OCI-M2 (cell line): ENCODE results near the gene CDON.
"Not testable (repeated sequence)": the region's sequence is repeated elsewhere in the genome, so short reads cannot be mapped to it uniquely, and the experiment has no call there.

Experiments used
- DNase-seq: peaks from one replicate; lab custom pipeline; 2025; ENCODE audit not compliant: unreplicated experiment; lab: John Stamatoyannopoulos, UW

The CDON gene

DNA sequence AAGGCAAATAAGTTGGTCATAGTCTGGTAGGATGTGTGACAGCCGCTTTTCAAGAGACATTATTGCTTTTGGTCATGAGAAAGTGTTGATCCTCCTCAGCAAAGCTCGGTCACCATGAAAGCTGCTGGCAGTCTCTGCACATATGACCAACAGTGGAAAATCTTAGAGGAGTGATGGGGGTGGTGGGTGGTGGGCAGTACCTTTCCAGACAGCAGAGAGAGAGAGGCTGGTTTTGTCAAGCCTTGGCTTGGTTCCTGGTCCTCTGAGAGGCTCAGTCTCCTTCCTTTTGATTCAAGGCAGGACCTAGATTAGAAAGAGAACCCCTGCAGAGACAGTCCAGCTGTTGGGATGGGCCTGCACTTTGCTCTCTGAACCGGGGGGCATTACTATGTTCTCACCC is 136.9 kb downstream of the CDON start:
- DNase-seq: no peak

DNA sequence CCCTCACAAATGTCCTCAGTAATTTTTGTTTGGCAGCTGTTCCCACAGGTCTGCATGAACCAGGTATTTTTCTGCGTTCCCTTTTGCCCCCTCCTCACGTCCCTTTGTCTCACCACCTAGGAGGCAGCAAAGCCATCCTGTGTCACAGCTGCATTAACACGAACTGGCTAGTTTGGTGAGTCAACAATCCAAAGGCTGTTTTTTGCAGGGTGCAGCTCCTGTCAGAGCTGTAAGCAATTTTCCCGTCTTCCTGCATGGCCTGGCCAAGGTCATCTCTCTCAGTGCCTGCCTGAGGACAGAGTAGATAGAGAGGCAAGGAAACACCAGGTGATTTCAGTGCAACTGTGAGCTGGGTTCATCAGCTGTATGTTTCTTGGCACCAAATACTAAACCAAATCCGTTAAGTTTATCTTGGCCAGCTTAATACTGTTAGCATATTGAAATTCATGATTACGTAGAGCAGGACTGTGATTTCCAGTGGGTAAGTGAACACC is 137.4 kb downstream of the CDON start:
- no peak for DNase-seq

DNA sequence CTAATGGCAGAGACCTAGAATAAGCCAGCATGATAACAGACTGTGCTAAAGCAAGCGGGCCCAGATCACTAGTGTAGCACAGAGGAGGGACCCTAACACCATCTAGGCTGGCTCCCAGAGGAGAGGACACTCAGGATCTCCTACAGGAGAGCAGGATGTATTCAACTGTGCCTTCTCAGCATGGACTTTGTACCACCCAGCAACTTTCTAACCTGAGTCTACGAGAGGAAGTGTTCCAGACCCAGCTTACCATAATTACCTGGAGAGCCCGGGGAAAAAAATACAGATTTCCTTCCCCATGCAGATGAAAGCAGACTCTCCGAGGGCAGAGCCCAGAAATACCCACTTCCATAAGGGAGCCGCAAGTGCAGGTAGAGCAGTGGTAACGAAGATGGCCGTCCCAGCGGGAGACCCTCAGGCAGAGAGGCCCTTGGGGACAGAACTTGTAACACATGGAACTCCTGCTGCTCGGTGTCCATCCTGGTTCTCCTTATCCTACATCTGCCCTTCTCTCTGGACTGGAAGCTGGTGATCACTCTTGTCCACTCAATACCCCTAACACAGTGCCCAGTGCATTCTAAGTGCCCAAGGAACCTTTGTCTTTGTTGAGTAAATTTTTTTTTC is 138.2 kb downstream of the CDON start:
- no peak for DNase-seq

DNA sequence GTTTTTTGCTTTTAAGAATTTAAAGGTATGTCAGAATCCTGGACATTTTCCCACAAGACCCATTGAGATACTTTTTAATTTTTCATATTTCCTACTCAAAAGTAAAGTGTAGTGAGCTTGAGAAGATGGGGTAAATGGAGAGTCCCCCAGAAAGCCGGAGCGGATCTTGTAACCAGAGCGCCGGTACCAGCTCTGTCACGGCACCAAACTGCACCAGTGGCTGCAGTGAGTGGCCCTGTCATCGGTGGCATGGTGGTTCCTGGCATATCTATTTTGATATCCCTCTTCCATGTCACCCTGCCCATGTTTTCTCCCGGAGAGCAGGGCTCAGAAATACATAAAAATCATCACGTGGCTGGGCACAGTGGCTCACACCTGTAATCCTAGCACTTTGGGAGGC is 139.0 kb downstream of the CDON start:
- no peak for DNase-seq

DNA sequence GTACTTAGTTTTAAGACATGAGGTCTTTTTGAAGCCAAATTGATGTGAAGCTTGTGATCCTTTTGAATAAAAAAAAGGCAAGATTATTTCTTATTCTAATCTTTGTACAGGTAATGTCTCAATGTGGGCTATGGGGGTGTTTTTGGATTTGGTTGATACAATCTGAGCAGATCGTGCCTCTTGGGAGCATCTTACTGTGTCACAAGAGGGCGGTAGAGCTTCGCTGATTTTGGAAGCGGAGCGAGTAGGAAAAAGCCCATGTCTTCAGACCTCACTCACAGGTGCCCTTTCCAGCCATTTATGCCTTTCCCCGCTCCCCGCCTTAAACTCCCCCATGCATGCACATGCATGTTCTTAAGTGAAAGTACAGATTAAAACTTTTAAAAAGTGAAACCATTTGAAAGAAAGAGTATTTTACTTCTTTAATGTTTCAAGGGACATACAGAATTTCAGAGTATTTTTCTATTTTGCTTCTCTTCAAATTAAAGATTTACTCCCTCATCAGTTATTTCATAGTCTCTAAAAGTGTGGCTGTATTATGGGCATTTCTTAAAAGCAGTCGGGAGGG is 139.6 kb downstream of the CDON start:
- no peak for DNase-seq

DNA sequence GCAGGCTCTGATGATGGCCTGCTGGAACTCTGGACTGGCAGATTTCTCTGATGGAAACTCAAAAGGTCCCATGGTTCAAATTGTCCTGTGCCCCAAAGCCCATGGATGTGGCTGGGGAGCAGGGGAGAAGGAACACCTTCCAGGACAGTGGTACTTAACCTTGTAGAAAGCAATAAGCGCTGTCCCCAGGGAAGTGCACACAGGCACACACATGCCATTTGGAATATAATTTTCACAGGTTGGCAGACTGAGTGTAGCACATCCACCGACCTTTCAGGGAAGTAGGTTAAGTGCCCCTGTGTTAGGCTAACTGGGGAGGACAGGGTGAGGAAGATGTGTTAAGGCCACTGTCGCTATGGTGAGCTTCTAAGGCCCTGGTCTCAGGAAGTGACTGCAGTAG is 140.5 kb downstream of the CDON start:
- DNase-seq: no peak

DNA sequence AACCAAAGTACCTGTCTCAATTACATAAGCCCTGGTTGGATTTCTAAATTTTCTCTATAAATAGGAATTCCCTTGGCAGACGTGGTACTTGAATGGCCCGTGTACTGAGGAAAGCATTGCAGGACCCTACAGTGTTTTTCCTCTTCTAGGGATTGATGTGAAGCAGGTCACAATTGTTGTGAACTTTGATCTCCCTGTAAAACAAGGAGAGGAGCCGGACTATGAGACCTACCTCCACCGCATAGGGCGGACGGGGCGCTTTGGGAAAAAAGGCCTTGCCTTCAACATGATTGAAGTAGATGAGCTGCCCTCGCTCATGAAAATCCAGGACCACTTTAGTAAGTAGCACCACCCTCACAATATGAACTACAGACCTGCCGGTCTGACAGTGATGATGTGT is 141.6 kb downstream of the CDON start:
- no peak for DNase-seq

DNA sequence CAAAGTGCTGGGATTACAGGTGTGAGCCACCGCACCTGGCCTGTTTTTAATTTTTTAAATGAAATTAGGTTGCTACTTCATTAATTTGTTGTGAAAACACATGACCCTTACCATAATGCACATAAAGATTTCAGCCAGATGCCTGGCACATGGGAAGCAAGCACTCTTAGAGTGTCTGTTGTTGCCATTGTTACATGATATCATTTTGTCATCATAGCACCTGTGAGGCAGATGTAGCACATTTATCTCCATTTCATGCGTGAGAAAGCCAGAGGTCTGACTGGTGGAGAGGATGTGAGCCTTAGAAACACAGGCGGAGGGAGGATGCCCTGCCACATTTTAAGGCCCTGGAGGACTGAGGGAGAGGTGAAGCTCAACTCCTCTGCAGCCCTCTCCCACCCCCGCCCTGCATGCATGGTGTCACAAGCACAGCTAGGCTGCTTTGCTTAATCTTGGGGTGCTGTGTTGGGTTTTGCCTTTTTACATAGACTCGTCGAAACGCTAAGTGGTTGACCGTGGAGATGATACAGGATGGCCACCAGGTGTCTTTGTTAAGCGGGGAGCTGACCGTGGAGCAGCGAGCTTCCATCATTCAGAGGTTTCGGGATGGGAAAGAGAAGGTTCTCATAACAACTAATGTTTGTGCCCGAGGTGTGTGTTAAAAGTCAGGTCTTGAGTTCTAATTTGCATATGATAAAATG is 144.4 kb downstream of the CDON start:
- no peak for DNase-seq

DNA sequence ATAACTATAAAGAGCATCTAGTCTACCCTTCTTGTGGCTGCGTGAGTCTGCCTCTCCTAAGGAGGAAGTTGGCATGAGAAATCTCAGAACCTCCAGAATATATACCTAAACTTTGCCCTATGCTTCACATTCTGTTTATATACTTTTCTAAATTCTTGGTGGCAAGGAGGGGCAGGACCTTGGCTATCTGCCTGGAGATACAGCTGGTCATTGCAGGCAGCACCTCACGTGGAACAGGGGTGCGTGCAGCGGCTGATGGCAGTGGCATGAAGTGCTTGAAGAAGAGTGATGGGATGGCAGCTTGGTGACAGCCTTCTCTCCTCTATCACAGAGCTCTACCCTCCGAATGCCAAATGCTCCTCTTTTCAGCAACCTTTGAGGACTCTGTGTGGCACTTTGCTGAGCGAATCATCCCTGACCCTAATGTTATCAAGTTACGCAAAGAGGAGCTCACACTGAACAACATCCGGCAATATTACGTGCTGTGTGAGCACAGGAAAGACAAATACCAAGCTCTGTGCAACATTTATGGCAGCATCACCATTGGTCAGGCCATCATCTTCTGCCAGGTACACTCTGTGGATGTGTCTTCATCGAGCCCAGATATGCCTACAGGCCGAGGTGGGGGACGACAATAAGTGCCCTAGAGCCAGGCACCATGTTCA is 145.9 kb downstream of the CDON start:
- no peak for DNase-seq

DNA sequence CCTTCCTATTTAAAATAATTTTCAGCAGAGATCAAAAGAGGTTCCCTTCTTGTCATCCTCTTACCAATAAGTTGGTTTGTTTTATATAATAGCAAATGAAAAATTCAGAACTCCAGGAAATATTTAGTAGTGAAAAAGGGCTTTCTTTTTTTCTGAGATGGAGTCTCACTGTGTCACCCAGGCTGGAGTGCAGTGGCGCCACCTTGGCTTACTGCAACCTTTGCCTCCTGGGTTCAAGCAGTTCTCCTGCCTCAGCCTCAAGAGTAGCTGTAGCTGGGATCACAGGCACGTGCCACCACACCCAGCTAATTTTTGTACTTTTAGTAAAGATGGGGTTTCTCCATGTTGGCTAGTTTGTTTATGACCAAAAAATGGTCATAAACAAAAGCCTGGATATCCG is 148.1 kb downstream of the CDON start:
- not testable (repeated sequence) for DNase-seq

DNA sequence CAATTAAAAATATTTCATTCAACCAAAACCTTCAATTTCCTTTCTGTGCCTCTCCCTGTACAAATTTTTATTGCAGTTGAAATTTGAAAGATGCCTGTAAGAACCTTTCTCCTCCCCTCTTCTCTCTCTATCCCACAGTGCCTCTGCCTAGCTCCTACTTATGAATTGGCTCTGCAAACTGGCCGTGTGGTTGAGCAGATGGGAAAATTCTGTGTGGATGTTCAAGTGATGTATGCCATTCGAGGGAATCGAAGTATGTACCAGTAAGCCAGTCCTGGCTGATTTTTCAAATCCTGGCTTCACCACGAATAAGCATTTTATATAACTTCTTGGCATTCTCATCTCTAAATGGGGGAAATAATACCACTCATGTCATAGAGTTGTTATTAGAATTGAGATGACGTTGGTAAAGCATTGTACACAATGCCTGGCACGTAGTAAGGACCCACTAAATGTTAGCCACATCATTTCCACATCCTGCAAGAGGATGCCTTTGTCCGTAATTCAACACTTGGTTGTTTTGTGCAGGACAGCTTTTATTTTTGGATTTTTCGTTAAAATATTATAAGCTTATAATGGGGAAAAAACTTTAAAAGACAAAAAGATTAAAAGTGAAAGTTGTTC is 152.3 kb downstream of the CDON start:
- DNase-seq: no peak
